Measurements from ENCODE around the gene RIF1. TPM values are rescaled to one million over a fixed set of nuclear protein-coding genes. Genes with fewer than 3 reads are reported as not detected.
A peak's percentile ranks its signal among the peaks of the same experiment; 100 is the strongest.

Gene RIF1
- total and polyA plus RNA-seq, 9 of the 15 experiments (the other 6 are each of a cell fraction or from before 2014, with no cell fraction given): 11.0 to 109 (median 44.2) TPM

DNA sequence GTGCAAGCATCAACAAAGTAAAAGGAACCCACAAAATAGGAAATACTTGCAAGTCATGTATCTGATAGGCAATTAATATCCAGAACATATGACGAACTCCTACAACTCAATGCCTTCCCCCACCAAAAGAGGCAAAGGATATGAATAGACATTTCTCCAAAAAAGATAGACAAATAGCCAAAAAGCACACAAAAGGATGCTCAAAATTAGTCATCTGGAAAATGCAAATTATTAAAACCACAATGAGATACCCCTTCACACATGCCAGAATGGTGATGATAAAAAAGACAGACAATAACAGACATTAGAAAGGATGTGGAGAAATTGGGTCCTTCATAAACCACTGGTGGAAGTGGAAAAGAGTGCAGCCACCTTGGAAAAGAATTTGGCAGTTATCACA is 76.4 kb downstream of the RIF1 start:
- Histone ChIP-seq H3K4me2 (ENCODE audit: insufficient read depth, low read length) (no peak overlapping the region), H3K9me1 (ENCODE audit: control insufficient read depth, insufficient read depth, low read length) (no peaks in the 10 kb centered on the region), H3K9ac (ENCODE audit: insufficient read depth in 1 of 2, low read depth in 2 of 2, low read length in 2 of 2) (no peak overlapping the region), H4K20me1 (replicated peaks; ENCODE audit: control insufficient read depth, insufficient read depth, low read length) (no peaks in the 10 kb centered on the region), H3K36me3 (ENCODE audit: control insufficient read depth, insufficient read depth, low read length) (peaks cover 60% of the 10 kb centered on the region), H3K27me3 (ENCODE audit: control insufficient read depth in 2 of 2, insufficient read depth in 2 of 2, low read length in 2 of 2) (no peaks in the 10 kb centered on the region), H3K79me2 (ENCODE audit: control insufficient read depth, insufficient read depth, low read length) (no peaks in the 10 kb centered on the region), H3K9me3 (replicated peaks; ENCODE audit: control insufficient read depth, insufficient read depth, low read depth, low read length) (no peaks in the 10 kb centered on the region), H2AFZ (ENCODE audit: low read depth, low read length) (no peak overlapping the region), H3K4me3 (no peak overlapping the region), H3K4me1 (replicated peaks in 1 of 2; ENCODE audit: control insufficient read depth in 2 of 2, insufficient read depth in 2 of 2, low read length in 2 of 2) (no peaks in the 10 kb centered on the region), H3K27ac (ENCODE audit: extremely low read depth, low read depth, low read length) (no peak overlapping the region)
- intact Hi-C loops (cut with micrococcal nuclease): no loop called here
- FAIRE-seq (no peak), ATAC-seq (no peak), DNase-seq (ENCODE audit: extremely low read depth in 1 of 4, low spot score in 3 of 4) (no peak)
- ChIA-PET POLR2A (no interaction called here), CTCF (ENCODE audit: low intra/inter-chr PET ratio) (no interaction called here)
- 86% methylated on average over 1 of the region's 1 CpG for WGBS (ENCODE audit: insufficient coverage, low coverage, missing lambda C conversion rate)
- TSS peak; percentile 12 for BruUV-seq (replicated peaks)
- in situ Hi-C loops (cut with MboI): no loop called here
- TF ChIP-seq POLR2AphosphoS5 (IDR thresholded peaks at IDR 0.05; ENCODE audit: control insufficient read depth, insufficient read depth, low read depth, low read length) (no peak), SAP30 (IDR thresholded peaks at IDR 0.05; ENCODE audit: borderline replicate concordance, insufficient read depth, low read depth, low read length, poor library complexity, severe bottlenecking) (no peak), IFI16 (CRISPR knock-in tag; IDR thresholded peaks at IDR 0.05) (no peak), PRPF4 (IDR thresholded peaks at IDR 0.05; ENCODE audit: insufficient read depth, low read depth, low read length, poor library complexity, severe bottlenecking) (no peak), NUFIP1 (IDR thresholded peaks at IDR 0.05; ENCODE audit: partially characterized antibody) (no peak), ZNF134 (CRISPR knock-in tag; conservative IDR thresholded peaks at IDR 0.05) (no peak), TGIF2 (CRISPR knock-in tag; IDR thresholded peaks at IDR 0.05) (no peak), ZZZ3 (IDR thresholded peaks at IDR 0.05) (no peak), CBX1 (IDR thresholded peaks at IDR 0.05; ENCODE audit: low read depth) (no peak), TSC22D4 (tag; IDR thresholded peaks at IDR 0.05) (no peak), EP400 (IDR thresholded peaks at IDR 0.05) (no peak), ZBTB7A (IDR thresholded peaks at IDR 0.05; ENCODE audit: borderline replicate concordance, control insufficient read depth, low read depth, low read length) (no peak), SMARCB1 (IDR thresholded peaks at IDR 0.05; ENCODE audit: insufficient read length, low read depth) (no peak), BDP1 (IDR thresholded peaks at IDR 0.05; ENCODE audit: insufficient read depth, insufficient read length) (no peak)

Measured in K562 (cell line).